NCI-H146 treated with DMSO at 0.1 percent for 48 hours (cell line): Measurements from ENCODE around the gene WDR1.

Experiments used
- DNase-seq: peaks from one replicate; lab custom pipeline; 2025; ENCODE audit not compliant: unreplicated experiment; lab: John Stamatoyannopoulos, UW

The WDR1 gene, protein sequence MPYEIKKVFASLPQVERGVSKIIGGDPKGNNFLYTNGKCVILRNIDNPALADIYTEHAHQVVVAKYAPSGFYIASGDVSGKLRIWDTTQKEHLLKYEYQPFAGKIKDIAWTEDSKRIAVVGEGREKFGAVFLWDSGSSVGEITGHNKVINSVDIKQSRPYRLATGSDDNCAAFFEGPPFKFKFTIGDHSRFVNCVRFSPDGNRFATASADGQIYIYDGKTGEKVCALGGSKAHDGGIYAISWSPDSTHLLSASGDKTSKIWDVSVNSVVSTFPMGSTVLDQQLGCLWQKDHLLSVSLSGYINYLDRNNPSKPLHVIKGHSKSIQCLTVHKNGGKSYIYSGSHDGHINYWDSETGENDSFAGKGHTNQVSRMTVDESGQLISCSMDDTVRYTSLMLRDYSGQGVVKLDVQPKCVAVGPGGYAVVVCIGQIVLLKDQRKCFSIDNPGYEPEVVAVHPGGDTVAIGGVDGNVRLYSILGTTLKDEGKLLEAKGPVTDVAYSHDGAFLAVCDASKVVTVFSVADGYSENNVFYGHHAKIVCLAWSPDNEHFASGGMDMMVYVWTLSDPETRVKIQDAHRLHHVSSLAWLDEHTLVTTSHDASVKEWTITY

DNA sequence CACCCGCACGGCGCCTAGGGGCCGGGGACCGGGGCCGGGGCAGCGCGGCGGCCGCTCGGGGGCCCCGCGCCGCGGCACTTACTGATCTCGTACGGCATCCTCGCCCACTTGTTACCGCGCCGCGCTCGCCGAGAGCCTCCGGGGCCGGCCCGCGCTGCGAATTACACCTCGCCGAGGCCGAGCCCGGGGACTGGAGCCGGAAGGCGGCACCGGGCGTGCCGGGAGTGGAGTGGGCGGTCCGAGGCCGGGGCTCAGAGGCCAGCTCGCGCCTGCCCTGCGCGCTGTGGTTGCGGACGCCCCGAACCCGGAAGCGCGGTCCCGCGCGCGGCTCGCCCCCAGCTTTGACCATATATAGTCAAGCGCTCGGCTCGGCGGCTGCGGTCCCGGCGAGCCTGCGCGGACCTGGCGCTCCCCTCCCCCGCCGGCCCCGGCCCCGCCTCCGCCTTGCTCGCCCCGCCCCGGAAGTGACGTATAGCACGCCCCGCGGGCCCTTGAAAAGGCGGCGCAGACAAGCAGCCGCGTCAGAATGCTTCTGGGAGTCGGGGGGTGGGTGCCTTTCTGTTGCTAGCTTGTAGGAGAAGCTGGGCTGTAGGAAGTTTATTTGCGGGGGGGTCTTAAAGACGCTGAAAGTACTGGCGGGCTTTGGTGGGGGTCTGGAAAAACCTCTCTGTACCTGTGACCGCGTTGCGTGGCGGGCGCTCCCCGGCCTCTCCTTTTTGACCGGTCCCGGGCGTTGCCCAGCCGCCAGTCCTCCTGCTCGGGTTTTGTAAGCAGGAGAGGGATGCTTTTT lies at the start of gene WDR1:
WDR1 (minus strand) TSS at position 231 of the 790 bp plus-strand sequence; CDS start at position 98, 133 bp downstream.
- peak; percentile 88 for DNase-seq

DNA sequence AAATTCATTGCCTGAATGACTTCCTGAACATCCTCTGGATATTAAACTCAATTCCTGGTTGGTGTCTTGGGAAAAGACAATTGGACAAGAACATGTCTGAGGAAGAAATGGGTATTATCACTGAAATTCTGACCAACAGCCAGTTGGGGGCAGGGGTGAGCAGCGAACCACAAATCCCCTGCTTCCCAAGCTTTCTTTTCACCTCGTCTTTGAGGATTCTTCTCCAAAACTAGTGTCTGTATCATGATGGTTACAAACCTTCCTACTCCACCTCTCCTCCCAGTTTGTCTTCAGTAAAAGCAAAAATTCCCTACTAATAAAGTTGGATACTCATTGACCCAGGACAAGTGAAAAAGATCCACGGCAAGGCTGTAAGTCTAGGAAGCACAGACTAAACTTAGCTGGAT lies 48.3 kb upstream of the WDR1 start:
- DNase-seq = peak; percentile 4

DNA sequence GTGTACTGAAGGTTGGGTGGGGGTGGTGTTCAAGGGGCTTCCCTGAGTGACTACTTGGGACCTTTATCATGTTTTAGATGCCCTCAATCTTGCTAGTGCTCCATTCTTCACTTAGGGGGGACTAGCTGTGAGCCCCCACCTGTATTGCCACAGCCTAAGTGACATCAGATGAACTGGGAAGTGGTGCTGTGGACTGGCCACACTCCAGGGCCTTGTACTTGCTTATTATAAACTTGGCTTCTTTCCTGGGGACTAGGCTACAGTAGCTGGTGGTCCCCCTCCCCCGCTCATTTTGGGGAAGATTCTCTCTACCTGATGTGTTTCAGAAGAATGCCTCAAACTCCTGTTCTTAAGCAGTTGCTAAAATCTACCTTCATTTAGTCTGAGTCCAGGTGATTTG lies 46.7 kb upstream of the WDR1 start:
- DNase-seq = no peak

DNA sequence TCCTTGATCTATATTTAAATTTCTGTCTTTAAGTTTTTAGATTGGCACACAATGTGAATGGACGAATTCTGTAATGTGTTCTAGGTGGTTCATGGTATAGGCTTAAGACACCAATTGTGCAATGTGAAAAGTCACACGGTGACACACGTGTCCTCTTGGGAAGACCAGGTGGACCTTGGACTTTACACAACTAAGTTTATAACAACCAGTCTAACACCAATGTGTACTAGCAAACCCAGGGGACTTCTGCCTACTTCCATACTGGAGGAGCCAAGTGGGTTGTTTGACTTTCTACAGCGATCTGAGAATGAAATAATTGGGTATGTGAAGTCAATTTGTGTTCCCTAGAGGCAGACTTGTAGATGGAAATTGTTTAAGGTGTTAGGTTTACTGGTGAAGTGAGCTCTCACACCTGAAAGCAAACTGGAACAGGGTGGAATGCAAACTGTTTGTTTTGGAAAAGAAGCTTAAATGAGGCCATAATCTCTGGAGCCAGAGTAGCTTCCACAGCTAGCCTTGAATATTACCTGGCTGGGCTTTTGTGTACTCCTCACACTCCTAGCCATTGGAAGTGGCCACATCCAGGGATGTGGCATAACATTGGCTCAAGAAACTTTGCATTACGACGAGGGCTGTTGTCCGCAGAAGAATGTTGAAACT lies 45.9 kb upstream of the WDR1 start:
- no peak for DNase-seq

DNA sequence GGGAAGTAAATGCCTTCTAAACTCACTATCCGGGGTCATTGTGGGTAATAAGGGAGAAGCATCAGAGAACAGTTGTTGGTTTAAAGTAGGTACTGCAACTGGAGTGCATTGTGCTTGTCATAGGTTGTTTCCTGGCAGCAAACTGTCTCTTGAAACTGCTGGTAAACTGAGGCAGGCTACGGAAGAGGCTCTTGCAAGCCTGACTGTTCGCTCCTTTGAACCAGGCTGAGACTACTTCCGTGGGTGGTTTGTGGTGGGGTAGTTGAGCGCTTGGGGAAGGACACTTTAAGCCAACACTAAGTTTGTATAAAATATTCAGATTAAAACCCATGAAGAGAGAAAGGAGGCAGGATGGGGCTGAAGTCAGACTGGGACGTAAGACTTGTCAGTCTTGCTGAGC lies 45.2 kb upstream of the WDR1 start:
- no peak for DNase-seq

DNA sequence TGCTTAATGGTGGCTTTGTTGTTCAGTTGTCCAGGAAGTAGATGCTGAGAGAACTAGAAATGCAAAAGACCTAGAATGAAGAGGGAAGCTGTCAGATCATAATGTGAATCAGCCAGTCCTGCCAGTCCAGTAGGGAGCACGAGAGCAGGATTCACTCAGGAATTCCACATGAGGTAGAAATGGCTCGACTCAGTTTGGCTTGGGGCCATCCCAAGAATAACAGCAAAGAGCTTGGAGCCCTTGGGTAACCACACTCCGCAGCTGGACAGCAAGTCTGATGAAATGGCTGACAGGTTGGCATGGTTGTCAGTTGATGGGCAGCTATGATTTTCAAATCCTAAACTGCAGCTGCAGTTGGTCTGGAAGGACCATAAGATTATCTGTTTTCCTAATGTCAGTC lies 44.5 kb upstream of the WDR1 start:
- DNase-seq = no peak

DNA sequence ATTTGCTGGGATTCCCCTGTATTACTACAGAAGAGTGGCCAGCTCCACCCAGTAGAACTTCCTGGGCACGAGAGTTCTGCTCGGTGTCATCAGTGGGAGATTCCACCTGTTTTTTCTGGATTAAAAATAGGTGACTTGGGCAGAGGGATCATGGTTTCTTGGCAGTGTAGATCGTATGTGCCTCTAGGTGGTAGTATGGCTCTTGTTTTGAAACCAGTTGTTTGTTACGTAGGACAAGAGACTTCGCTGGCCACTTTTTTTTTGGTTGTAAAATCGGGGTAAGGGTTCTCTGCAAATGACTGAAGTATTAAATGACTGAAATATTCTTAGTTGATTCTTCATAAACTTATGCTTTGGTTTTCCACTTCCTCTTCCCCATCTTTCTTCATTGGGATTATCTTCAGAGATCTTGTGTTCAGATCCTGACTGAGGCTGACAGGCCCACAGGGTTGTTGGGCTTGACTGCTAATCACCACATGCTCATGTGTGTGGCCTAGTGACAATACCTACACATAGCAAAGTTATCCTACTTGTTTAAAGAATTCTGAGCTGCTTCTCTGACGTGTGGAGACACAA lies 43.8 kb upstream of the WDR1 start:
- peak; percentile 5 for DNase-seq

DNA sequence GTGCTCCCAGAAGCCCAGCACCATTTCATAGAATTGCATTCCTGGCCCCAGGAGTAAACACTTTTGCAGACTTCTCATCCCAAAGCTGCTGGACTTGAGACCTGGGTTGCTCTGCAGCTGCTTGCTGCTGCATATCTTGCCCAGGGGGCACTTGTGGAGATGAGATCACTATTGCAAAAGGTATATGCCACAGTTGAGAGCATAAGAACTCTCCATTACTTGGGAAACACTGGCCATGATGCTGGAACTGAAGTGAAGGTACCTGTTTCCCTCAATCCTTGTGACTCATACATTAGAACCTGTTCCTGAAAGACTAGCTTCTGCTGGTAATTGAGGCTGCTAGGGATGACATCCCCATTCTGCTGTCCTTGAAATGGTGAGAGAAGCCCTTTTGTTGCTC lies 43.1 kb upstream of the WDR1 start:
- no peak for DNase-seq

DNA sequence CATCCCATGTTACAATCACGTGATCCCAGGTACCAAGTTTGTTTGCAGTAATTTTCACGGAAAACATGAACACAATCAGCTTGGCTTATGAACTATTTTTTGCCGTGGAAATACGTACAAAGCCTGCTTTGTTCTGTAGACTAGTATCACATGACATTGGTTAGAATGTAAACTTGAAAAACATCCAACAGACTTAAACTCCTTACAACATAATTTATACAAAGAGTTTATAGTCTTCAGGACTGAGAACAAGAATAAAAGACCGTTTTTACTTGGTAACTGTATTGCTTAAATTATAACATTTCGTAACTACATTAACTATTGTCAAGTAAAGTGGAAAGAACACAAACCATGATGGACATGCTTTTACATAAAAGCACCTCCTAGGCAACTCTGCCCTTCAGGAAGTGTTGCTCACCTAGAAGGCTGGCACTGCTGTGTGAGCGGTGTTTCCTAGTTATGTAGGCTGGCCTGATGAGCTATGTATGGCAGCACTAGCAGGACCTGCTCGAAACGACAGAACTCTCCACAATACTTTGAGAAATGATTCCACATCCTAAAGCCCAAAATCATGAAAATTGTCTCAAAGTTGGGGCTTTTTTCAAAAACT lies 41.8 kb upstream of the WDR1 start:
- no peak for DNase-seq

DNA sequence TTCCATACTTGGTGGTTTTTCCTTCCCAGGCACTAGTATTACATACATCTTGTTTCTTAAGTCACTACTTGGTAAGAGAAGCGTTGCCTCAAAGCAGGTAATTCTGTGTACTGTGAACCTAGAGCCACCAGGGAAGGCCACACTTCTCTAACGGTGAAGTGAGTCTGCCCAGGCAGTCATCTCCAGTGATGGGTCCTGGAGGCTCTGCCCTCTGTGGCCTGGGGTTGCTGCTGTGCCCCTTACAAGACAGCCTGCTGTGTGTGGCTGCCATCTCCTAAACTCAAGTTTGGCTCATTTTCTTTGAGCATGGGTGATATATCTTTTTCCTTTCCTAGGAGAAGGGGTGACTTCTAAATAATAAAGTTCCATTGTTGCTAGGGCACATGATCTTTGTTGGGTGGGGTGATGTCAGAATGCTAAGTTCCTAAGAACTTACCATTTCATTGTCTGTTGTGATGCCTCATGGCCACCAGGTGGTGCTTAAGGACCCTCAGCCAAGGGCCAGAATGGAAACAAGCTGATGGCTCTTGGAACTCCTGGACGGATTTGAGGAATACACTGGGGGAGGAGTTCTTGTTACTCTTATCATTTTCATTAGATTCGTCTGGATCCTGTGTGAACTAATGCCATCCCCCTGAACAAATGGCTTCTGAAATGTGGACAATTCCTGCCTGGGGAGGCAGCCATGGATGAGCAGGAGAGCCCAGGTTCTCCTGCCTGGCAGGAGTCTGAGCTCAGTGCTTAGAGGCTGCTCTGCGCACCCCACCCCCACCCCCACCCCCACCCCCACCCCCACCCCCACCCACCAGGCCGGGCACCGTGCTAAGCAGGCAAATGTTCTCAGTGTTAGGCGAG lies 41.1 kb upstream of the WDR1 start:
- peak; percentile 59 for DNase-seq

DNA sequence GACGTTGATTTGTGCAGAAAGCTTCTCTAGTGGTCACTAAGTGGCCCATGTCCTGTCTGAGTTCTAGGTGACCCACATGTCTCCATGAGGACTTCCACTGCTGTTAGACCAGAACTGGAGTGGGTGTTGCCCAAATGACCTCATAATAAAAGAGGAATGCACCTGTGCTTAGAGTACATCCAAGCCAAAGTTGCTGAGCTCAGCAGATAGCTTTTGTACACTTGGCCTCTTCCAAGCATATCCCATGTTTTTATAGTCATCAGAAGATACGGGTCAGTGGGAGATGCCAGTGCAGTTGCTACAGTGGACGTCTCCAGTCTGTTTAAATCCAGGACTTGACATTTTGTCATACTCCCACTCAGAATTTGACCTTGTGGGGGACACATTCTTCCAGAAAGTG lies 37.6 kb upstream of the WDR1 start:
- no peak for DNase-seq

DNA sequence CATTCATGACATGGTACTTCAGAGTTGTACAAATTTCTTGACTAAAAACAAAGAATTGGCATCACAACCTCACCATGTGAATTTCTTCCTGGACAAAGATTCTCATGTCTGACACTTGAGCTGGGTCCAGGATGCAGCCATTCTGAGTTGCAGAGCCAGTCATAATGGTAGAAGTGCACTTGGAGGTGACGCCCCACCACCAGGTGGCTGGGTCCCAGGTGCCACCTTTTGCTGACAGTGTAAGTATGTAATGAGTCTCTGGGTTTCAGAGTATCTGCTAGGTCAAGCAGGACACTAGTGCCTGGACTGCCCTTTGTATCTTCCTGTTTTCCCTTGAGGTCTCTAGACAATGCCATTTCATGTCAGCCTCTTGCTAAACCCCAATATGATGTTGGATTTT lies 36.6 kb upstream of the WDR1 start:
- no peak for DNase-seq

DNA sequence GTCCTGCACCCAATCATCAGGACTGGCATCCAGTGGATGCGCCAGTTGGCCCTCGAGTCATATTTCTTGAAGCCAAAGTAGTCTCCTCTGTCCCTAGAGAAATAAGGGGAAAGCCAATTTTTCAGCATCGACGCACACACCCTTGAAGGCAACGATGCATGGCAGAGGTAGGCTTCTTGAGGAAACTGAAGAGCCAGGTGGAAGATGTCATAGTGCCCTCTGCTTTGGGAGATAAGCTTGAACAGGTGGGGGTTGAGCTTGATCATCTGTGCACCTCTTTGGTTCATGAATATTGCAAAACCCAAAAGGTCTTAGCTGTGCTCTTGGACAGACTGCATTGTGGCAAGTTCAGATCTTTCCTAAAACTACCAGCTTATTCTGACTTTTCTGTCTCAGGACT lies 34.6 kb upstream of the WDR1 start:
- DNase-seq = no peak

DNA sequence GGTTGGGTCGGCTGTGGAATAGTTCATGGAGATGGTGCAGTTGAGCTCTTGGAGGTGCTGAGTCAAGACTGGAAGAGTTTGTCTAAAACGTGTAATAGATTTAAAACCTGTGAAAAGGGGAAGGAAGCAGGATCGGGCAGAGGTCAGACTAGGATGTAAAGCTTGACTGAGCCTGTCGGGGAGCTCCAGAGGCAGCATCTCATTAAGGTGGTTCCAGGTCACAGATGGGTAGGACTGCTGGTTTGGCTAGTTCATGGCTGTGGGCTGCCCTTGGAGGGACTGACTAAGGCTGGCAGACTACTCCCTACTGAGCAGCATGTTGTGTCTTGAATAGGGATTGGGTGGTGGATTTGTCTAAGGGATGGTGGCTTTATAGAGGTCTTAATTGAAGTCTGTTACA lies 28.4 kb upstream of the WDR1 start:
- DNase-seq = no peak

DNA sequence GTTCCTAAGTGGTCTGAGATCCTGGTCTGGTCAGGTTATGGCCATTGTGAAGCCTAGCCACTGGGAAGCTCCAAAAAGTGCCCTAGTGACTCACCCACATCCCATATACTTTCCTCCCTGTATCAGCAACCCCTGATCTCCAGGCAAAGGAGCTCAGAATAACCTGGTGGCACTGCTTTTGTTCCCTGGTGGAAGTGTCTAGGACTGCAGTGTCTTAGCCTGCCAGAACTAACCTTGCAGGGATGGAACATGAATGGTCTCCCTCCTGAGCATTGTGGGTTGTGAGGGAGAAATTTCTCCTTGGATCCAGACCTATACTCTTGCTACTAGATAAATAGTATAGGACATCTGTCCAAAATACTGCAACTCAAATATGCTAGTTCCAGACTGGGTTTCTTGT lies 27.9 kb upstream of the WDR1 start:
- no peak for DNase-seq

DNA sequence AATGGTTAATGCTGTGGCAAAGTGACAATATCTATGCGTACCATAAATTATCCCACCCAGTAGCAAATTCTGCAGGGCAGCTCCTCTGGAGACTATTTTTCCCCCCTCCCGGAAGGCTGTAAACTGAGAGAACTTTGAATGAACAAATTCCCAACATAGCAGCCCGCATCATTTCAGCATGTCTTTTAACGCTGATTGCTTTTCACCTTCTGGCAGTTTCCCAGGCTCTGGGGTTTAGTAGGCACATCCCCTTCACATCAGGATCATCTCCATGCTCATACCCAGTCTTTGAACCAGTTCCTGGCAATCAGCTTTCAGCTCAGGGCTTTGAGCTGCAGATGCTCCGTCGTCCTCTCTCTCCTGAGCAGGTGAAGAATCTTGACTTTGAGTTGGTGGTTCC lies 26.6 kb upstream of the WDR1 start:
- DNase-seq = no peak

DNA sequence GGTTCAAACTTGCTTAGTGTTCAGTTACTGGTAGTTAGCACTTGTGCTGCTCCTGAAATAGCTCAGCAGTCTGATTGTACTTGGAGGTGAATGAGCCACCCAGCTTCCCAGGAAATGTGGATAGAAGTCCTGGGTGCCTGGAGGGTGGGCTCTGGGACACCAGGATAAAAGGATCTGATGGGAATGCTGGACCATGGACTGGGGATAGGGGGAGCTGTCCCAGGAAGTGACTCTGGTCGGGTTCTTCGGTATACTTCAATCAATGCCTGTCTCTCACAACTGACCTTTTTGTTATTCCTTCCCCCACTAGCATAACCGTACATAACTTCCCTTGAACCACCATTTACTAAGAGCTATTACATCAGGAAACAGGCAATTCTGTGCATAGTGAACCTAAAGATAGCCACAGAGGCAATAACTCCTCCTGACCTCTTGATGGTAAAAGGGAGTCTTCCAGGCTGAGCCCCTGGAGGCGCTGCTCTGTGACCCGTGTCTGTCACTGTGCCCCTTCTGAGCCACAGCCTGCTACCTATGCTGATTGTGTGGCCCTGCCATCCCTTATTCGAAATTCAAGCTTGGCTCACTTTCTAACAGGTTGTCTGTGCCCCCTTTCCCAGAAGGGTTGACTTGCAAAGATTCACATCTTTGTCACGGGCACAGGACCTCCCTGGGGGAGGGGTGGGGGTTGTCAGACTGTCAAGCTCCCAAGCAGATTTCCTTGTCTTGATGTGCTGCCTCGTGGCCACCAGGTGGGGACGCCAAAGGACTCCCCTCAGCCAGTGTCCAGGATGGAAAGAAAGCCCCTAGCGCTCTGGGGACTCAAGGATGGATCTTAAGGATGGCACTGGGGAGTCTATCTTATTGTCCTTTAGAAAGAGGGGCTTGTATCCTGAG lies 24.5 kb upstream of the WDR1 start:
- no peak for DNase-seq

DNA sequence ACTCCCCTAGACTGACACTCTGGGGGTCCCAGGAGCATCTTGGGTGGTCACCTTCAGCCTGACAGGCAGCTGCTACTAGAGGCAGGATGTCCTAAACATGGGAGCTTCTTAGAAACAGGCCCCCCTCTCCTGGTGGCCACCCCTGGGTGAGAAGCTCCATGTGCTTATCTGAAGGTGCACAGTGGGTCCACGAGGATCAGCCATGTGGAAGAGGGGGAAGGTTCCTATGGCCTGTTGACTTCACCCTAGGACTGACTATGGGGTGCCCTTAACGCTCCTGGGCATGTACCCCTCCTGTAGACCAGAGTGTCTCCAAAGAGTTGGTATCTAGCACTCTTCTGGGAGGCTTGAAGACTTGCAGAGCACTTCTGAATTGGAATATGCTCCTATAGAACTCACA lies 22.9 kb upstream of the WDR1 start:
- no peak for DNase-seq

DNA sequence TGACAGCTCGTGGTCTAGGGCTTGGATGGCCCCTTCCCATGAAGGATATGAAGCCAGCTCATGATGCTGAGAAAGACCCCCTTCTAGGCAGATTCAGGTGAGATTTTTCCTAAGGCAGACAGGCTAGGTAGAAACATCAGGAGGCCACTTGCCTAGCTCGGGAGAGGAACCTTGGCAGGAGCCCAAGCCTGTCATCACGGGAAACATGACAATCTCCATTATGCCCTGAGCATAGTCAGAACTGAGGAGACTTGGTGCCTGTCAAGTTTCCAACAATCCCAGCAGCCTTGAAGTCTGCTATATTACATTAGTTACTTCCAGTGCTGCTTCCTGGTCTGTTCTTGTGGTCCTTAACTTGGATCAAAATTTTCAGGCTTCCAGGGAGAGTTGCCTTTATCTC lies 18.7 kb upstream of the WDR1 start:
- no peak for DNase-seq
